Ovary (tissue), 9 donors: ENCODE measurements around the gene PLEKHG4B. TPM values are rescaled to one million over a fixed set of nuclear protein-coding genes. Genes with fewer than 3 reads are reported as not detected.
"Not testable (repeated sequence)": the region's sequence is repeated elsewhere in the genome, so short reads cannot be mapped to it uniquely, and the experiment has no call there.

Experiments used
- DNase-seq, 5 donors: peaks; one replicate each; pipeline ENCODE4 v3.0.0-alpha.2; 2019 to 2020
- H3K27ac ChIP-seq, 2 donors: fragments of 200-600 bp; one replicate each; pipeline versions ENCODE4 v1.5.1 to v1.8.0; 2019 to 2022
- H3K27me3 ChIP-seq: fragments of 200-600 bp; one replicate; pipeline ENCODE4 v1.8.0; 2022
- H3K36me3 ChIP-seq: fragments of 200-600 bp; sonication (generic); one replicate; pipeline ENCODE4 v1.5.1; 2019
- H3K4me1 ChIP-seq: one replicate; pipeline ENCODE4 v1.8.1; 2013; ENCODE audit warnings: mild to moderate bottlenecking, moderate library complexity; ENCODE audit not compliant: insufficient read depth
- H3K4me3 ChIP-seq: fragments of 200-600 bp; sonication (generic); one replicate; pipeline ENCODE4 v1.5.1; 2017
- H3K9me3 ChIP-seq, 2 donors: fragments of 200-600 bp in 1 of 2; sonication (generic) in 1 of 2; one replicate each; pipeline versions ENCODE4 v1.5.1 to v1.8.1; 2013 to 2019; ENCODE audit warnings: mild to moderate bottlenecking in 1 of 2, moderate library complexity in 1 of 2
- EP300 ChIP-seq: sonication (generic); formaldehyde crosslinking; IDR thresholded peaks from one replicate; pipeline ENCODE4 v1.6.1; 2017; ENCODE audit warnings: antibody characterized with exemption
- POLR2A ChIP-seq: fragments of 450-650 bp; IDR thresholded peaks from one replicate; pipeline ENCODE4 v1.6.1; 2017; ENCODE audit warnings: antibody characterized with exemption, mild to moderate bottlenecking, moderate library complexity
- WGBS, 3 donors: extraction: QIAGEN DNeasy Blood & Tissue Kit in 1 of 3; methylation state at CpG; one replicate each; pipeline versions ENCODE4 v1.1.5 to v1.1.7; 2013 to 2017; 5-methylcytosine and 5-hydroxymethylcytosine counted together
- intact Hi-C, 4 donors: fragments of 100-400 bp; cut with DNase I; formaldehyde crosslinking; loops; one replicate each; pipeline versions ENCODE4 v1.11.0 to v1.15.1; 2022 to 2023
- polyA plus RNA-seq, 2 donors: library from polyadenylated mRNA; stranded (reverse); fragments of 200-250 nt in 1 of 2; fragments of 350-450 nt in 1 of 2; fragmentation: Illumina TruSeq in 1 of 2; extraction: RNeasy Lipid Tissue Mini Kit (QIAGEN cat#74804) in 1 of 2; gene quantifications; one replicate each; pipeline ENCODE4 v1.2.3, GENCODE V29; 2013 to 2014
- total RNA-seq, 7 donors: library from RNA; depleted of rRNA in 2 of 7; stranded (reverse); fragments of >200 nt in 2 of 7; fragmentation: NEBNext Ultra II Directional in 3 of 7; extraction: Animal tissue kit (Norgen Biotek cat#: 25700) in 3 of 7; gene quantifications; one replicate each; pipeline versions ENCODE4 v1.1.0 to v1.2.4, GENCODE V29; 2016 to 2023
- TF ChIP-seq, protein P1 (sequence below), 3 donors: fragments of 450-650 bp in 2 of 3; fragments of 200-600 bp in 1 of 3; IDR thresholded peaks; one replicate each; pipeline versions ENCODE4 v1.5.1 to v1.8.0; 2016 to 2022; ENCODE audit warnings: antibody characterized with exemption in 3 of 3, mild to moderate bottlenecking in 1 of 3
- donor health status: DM: no; HTN: no; CAD: no; lungs with moderate emphysema.
- donor health status: DM: no; HTN: no; CAD: no.
- donor health status: Bipolar disorder and iron deficiency.
- donor health status: DM: yes; HTN: yes; CAD: no.
- donor health status: DM: no; HTN: no; CAD: no.
- donor health status: DM: yes; HTN: yes; CAD: no.

The PLEKHG4B gene
- total and polyA plus RNA-seq, 9 donors = 0.47 to 4.0 (median 1.8) TPM

DNA sequence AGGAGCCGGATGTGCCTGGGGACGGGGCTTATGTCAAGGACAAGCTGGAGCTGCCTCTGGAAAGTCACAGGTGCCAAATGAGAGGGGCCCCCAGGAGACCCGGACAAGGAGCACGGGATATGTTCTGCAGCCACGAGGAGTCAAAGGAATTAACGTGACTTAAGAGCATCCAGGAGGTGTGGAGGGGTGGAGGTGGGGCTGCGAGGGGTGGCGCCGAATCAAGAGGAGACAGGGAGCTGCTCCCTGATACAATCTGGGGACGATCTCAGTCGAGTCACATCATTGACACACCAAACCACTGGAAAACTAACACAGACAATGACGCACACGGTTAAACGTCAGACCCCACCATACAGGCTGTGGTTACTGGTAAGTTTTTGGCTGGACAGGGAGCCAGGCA is 115.6 kb downstream of the PLEKHG4B start:
- Histone ChIP-seq H3K9me3 (no peaks in the 10 kb centered on the region), H3K36me3 (no peaks in the 10 kb centered on the region), H3K27me3 (no peaks in the 10 kb centered on the region), H3K4me1 (peaks cover 3% of the 10 kb centered on the region), H3K4me3 (no peak overlapping the region), H3K27ac (no peak overlapping the region)
- intact Hi-C loops = no loop called here
- WGBS, 3 donors = 80 to 85% (median 82%) methylated on average over 14 of the region's 14 CpGs
- TF ChIP-seq POLR2A (no peak), EP300 (no peak)
- TF ChIP-seq, protein P1, sequence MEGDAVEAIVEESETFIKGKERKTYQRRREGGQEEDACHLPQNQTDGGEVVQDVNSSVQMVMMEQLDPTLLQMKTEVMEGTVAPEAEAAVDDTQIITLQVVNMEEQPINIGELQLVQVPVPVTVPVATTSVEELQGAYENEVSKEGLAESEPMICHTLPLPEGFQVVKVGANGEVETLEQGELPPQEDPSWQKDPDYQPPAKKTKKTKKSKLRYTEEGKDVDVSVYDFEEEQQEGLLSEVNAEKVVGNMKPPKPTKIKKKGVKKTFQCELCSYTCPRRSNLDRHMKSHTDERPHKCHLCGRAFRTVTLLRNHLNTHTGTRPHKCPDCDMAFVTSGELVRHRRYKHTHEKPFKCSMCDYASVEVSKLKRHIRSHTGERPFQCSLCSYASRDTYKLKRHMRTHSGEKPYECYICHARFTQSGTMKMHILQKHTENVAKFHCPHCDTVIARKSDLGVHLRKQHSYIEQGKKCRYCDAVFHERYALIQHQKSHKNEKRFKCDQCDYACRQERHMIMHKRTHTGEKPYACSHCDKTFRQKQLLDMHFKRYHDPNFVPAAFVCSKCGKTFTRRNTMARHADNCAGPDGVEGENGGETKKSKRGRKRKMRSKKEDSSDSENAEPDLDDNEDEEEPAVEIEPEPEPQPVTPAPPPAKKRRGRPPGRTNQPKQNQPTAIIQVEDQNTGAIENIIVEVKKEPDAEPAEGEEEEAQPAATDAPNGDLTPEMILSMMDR (IDR thresholded peaks at IDR 0.05) = no peak
- DNase-seq = no peak

DNA sequence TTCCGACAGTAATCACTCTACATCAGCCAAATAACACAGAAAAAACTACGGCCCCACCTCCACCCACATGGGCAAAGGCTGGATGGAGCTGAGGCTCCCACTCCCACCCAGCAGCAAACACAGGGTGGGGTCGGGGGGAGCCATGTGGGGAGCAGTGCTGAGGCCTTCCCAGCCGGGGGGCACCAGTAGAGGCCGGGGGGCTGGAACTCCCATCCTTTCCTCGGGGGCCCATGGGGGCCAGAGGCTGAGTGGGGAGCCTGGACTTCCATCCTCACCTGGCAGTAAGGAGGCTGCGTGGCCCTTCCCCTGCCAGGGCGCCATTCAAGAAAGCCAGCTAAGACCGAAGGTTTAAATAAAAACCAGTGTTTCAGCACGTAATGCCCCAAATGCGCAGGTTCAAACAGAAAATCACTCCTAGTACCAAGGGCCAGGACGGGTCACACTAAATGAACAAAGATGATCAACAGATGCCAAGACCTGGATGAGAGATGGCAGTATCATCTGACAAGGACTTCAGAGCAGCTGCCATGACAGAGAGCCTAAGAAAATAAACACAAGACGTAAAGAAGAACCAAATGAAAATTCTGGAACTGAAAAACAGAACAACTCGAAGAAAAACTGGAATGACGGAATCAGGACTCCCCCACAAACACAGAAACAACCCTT is 116.6 kb downstream of the PLEKHG4B start:
- no peaks in the 10 kb centered on the region for H3K27me3 ChIP-seq
- 79 to 87% (median 85%) methylated on average over 15 of the region's 15 CpGs for WGBS, 3 donors
- no peak for TF ChIP-seq POLR2A
- TF ChIP-seq, protein P1 (IDR thresholded peaks at IDR 0.05) = no peak
- TF ChIP-seq EP300 = no peak
- intact Hi-C loops = no loop called here
- H3K4me3 ChIP-seq = no peak overlapping the region
- no peaks in the 10 kb centered on the region for H3K36me3 ChIP-seq
- no peaks in the 10 kb centered on the region for H3K9me3 ChIP-seq
- no peak overlapping the region for H3K27ac ChIP-seq
- no peak for DNase-seq
- H3K4me1 ChIP-seq = peaks cover 3% of the 10 kb centered on the region

DNA sequence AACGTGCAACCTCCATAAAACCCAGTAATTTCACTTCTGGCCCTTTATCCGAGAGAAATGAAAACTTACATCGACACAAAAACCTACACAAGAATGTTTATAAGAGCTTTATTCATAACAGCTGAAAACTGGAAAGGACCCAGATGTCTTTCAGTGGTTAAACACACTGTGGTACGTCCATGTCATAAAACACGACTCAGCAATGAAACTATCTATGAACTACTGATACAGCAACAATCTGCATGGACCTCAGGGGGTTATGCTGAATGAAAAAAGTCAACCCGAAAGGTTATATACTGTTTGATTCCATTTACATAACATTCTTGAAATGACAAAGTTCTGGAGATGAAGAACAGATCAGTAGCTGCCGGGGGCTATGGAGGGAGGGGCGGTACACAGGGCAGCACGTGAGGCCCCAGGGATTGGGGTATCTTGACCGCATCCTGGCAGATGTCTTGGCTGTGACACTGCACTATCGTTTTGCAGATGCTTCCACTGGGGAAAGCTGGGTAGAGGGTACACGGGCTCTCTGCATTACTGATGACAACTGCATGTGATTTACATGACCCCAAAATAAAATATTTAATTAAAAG is 121.9 kb downstream of the PLEKHG4B start:
- TF ChIP-seq, protein P1 (IDR thresholded peaks at IDR 0.05) = no peak
- TF ChIP-seq POLR2A (no peak), EP300 (no peak)

DNA sequence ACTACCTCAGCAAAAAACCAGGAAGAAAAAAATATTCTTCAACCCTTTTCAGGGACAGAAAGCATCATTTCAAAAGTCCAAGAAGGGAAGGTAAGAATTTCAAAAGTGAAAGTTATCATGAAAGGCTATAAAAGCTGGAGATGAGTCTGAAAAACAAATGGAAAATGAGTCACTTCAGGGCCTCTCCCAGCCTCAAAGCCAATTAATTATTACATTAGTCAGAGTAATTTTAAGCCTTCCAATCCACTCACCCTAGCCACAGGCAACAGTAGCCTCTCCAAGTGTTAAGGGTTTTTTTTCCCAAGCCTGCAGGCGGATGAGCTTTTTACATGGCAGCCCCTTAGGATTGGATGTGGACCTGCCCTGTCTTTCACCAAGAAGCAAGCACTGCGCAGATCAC is 123.3 kb downstream of the PLEKHG4B start:
- H3K9me3 ChIP-seq, H3K4me1 ChIP-seq, H3K36me3 ChIP-seq, H3K27ac ChIP-seq, H3K27me3 ChIP-seq, DNase-seq, intact Hi-C loops, H3K4me3 ChIP-seq: not testable (repeated sequence)
- WGBS, 3 donors = 72 to 88% (median 85%) methylated on average over 2 of the region's 2 CpGs

More for the DNA sequence above, 121.9 kb downstream of the PLEKHG4B start:
- H3K4me3 ChIP-seq = no peak overlapping the region
- DNase-seq = no peak
- H3K9me3 ChIP-seq = no peaks in the 10 kb centered on the region
- intact Hi-C loops = no loop called here
- H3K27me3 ChIP-seq = no peaks in the 10 kb centered on the region
- H3K4me1 ChIP-seq = peaks cover 1% of the 10 kb centered on the region
- no peaks in the 10 kb centered on the region for H3K36me3 ChIP-seq
- WGBS, 3 donors = 90 to 93% (median 90%) methylated on average over 12 of the region's 12 CpGs
- H3K27ac ChIP-seq = no peak overlapping the region

DNA sequence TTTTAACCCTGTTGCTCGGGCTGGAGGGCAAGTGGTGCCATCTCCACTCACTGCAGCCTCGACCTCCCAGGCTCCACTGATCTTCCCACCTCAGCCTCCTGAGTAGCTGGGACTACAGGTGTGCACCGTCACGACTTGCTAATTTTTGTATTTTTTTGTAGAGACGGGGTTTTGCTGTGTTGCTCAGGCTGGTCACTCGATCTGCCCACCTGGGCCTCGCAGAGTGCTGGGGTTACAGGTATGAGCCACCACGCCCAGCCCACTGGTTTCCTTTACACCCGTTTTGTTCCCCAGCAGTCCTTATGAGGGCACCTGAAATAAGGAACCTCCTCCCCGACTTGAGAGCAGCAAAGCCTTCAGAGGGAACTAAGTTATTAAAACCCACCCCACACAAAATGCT is 124.1 kb downstream of the PLEKHG4B start:
- WGBS, 3 donors = 88 to 93% (median 90%) methylated on average over 9 of the region's 10 CpGs
- DNase-seq, intact Hi-C loops, H3K27me3 ChIP-seq, H3K4me1 ChIP-seq, H3K4me3 ChIP-seq, H3K9me3 ChIP-seq, H3K36me3 ChIP-seq, H3K27ac ChIP-seq: not testable (repeated sequence)
